HepG2 (cell line): ENCODE data around the gene SERPINE2. TPM values are rescaled to one million over a fixed set of nuclear protein-coding genes. Genes with fewer than 3 reads are reported as not detected.

Experiments used
- CEBPB ChIP-seq: IDR thresholded peaks from 2 replicates; pipeline ENCODE4 v1.6.1; 2011; ENCODE audit warnings: low read depth, low read length, improper control_type of control experiment, borderline replicate concordance
- ELF3 ChIP-seq: IDR thresholded peaks from 2 replicates; pipeline ENCODE4 v1.6.1; 2016; ENCODE audit warnings: missing genetic modification reagents, missing compliant biosample characterization
- ERF ChIP-seq: IDR thresholded peaks from 2 replicates; pipeline ENCODE4 v1.6.1; 2018; ENCODE audit warnings: missing biosample characterization, missing genetic modification reagents
- ESRRA ChIP-seq: sonication (generic); formaldehyde crosslinking; IDR thresholded peaks from 2 replicates; pipeline ENCODE4 v1.5.1; 2020; ENCODE audit warnings: mild to moderate bottlenecking, low read depth, missing genetic modification reagents
- GFI1 ChIP-seq: sonication (generic); formaldehyde crosslinking; IDR thresholded peaks from 2 replicates; pipeline ENCODE4 v1.5.0; 2020; ENCODE audit warnings: missing genetic modification reagents, mild to moderate bottlenecking, borderline replicate concordance
- HNF4A ChIP-seq: sonication (generic); formaldehyde crosslinking; IDR thresholded peaks from 2 replicates; pipeline ENCODE4 v1.4.0; 2020; ENCODE audit warnings: missing genetic modification reagents
- LCORL ChIP-seq, 2 experiments: fragments of 450-650 bp in 1 of 2; sonication (generic) in 1 of 2; formaldehyde crosslinking in 1 of 2; IDR thresholded peaks; 2 replicates each; pipeline versions ENCODE4 v1.5.0 to v1.6.1; 2017 to 2020; ENCODE audit warnings: antibody characterized with exemption in 1 of 2, missing genetic modification reagents in 1 of 2
- MIXL1 ChIP-seq: IDR thresholded peaks from 2 replicates; pipeline ENCODE4 v1.6.1; 2016
- NR2F6 ChIP-seq, 2 experiments: IDR thresholded peaks; 2 replicates each; pipeline ENCODE4 v1.6.1; 2016; ENCODE audit warnings: antibody characterized with exemption in 1 of 2, mild to moderate bottlenecking in 1 of 2
- SOX13 ChIP-seq, 3 experiments: fragments of 450-650 bp in 1 of 3; sonication (generic) in 1 of 3; formaldehyde crosslinking in 1 of 3; IDR thresholded peaks in 2 of 3; conservative IDR thresholded peaks in 1 of 3; 2 replicates each; pipeline versions ENCODE4 v1.5.0 to v1.6.1; 2016 to 2020; ENCODE audit warnings: antibody characterized with exemption in 1 of 3, mild to moderate bottlenecking in 1 of 3, missing compliant biosample characterization in 1 of 3, missing genetic modification reagents in 1 of 3, moderate library complexity in 1 of 3
- ZFP36L1 ChIP-seq: sonication (generic); formaldehyde crosslinking; IDR thresholded peaks from 2 replicates; pipeline ENCODE4 v1.8.0; 2022; ENCODE audit warnings: mild to moderate bottlenecking, missing genetic modification reagents, moderate library complexity
- polyA plus RNA-seq, 8 experiments: library from polyadenylated mRNA; depleted of rRNA in 3 of 8; stranded (reverse) in 7 of 8; unstranded in 1 of 8; fragments of >200 nt; fragmentation: Illumina TruSeq in 4 of 8; extraction: Trizol in 4 of 8; gene quantifications; 2 replicates each; pipeline versions ENCODE4 v1.2.1 to v1.2.3, GENCODE V29; 2011 to 2016; ENCODE audit warnings: low read depth in 4 of 8, missing spikeins in 1 of 8, mixed read lengths in 1 of 8; ENCODE audit not compliant: insufficient read depth in 1 of 8
- total RNA-seq, 5 experiments: library from RNA; depleted of rRNA; stranded (reverse); fragments of >200 nt; fragmentation: Illumina TruSeq; extraction: Trizol; gene quantifications; 2 replicates each; pipeline ENCODE4 v1.2.3, GENCODE V29; 2016; ENCODE audit warnings: low read depth in 1 of 5
- TF ChIP-seq, protein P1 (sequence below): sonication (generic); formaldehyde crosslinking; IDR thresholded peaks from 2 replicates; pipeline ENCODE4 v1.5.1; 2020; ENCODE audit warnings: mild to moderate bottlenecking, moderate library complexity, missing genetic modification reagents
- TF ChIP-seq, protein P2 (sequence below): IDR thresholded peaks from 2 replicates; pipeline ENCODE4 v1.6.1; 2016; ENCODE audit warnings: low read depth, control low read depth
- TF ChIP-seq, protein P3 (sequence below): sonication (generic); formaldehyde crosslinking; IDR thresholded peaks from 2 replicates; pipeline ENCODE4 v1.8.1; 2023; ENCODE audit warnings: mild to moderate bottlenecking, missing genetic modification reagents
- TF ChIP-seq, protein P4 (sequence below): fragments of 450-650 bp; IDR thresholded peaks from 2 replicates; pipeline ENCODE4 v1.6.1; 2016
- TF ChIP-seq, protein P5 (sequence below): sonication (generic); formaldehyde crosslinking; IDR thresholded peaks from 2 replicates; pipeline ENCODE4 v1.5.0; 2020; ENCODE audit warnings: mild to moderate bottlenecking, low read depth, missing genetic modification reagents, borderline replicate concordance
- TF ChIP-seq, protein P6 (sequence below): IDR thresholded peaks from 2 replicates; pipeline ENCODE4 v1.6.1; 2016; ENCODE audit warnings: low read depth

Gene SERPINE2
- total and polyA plus RNA-seq, 2 of the 13 experiments (the other 11 are each of a cell fraction or from before 2014, with no cell fraction given): 7.9 to 18.1 TPM

DNA sequence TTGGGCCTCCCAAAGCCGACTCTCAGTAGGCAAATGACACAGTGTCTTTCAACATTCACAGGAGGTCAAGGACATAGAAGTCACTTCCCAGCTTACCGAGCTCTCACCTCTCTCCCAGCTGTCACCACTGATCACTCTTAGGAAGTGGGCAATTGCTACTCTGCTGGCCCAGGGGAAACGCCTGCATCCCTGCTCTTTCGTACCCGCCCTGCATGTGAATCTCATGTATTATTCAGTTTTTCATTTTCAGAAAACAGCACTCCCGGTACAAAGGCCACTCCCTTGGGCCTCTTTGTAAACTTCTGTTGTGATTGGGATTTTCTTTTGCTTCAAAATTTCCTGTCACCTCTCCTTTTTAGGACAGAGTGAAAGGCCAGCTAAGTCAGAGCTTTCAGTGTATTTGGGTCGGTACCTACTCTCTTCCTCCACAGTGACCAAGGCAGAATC lies 66.4 kb downstream of the SERPINE2 start (continued):
- TF ChIP-seq, protein P1, sequence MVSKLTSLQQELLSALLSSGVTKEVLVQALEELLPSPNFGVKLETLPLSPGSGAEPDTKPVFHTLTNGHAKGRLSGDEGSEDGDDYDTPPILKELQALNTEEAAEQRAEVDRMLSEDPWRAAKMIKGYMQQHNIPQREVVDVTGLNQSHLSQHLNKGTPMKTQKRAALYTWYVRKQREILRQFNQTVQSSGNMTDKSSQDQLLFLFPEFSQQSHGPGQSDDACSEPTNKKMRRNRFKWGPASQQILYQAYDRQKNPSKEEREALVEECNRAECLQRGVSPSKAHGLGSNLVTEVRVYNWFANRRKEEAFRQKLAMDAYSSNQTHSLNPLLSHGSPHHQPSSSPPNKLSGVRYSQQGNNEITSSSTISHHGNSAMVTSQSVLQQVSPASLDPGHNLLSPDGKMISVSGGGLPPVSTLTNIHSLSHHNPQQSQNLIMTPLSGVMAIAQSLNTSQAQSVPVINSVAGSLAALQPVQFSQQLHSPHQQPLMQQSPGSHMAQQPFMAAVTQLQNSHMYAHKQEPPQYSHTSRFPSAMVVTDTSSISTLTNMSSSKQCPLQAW: peak; percentile 60; the same call in 1 of the 2 replicates
- TF ChIP-seq, protein P2, sequence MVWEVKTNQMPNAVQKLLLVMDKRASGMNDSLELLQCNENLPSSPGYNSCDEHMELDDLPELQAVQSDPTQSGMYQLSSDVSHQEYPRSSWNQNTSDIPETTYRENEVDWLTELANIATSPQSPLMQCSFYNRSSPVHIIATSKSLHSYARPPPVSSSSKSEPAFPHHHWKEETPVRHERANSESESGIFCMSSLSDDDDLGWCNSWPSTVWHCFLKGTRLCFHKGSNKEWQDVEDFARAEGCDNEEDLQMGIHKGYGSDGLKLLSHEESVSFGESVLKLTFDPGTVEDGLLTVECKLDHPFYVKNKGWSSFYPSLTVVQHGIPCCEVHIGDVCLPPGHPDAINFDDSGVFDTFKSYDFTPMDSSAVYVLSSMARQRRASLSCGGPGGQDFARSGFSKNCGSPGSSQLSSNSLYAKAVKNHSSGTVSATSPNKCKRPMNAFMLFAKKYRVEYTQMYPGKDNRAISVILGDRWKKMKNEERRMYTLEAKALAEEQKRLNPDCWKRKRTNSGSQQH (CRISPR knock-in tag): 0 out of 2 replicates have a peak, but pooled peaks have one; percentile 52
- no peak for TF ChIP-seq LCORL (IDR thresholded peaks at IDR 0.05)
- TF ChIP-seq LCORL (CRISPR knock-in tag; IDR thresholded peaks at IDR 0.05): peak; percentile 61; the same call in 1 of the 2 replicates
- TF ChIP-seq, protein P3, sequence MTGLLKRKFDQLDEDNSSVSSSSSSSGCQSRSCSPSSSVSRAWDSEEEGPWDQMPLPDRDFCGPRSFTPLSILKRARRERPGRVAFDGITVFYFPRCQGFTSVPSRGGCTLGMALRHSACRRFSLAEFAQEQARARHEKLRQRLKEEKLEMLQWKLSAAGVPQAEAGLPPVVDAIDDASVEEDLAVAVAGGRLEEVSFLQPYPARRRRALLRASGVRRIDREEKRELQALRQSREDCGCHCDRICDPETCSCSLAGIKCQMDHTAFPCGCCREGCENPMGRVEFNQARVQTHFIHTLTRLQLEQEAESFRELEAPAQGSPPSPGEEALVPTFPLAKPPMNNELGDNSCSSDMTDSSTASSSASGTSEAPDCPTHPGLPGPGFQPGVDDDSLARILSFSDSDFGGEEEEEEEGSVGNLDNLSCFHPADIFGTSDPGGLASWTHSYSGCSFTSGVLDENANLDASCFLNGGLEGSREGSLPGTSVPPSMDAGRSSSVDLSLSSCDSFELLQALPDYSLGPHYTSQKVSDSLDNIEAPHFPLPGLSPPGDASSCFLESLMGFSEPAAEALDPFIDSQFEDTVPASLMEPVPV (CRISPR knock-in tag): no peak
- TF ChIP-seq ERF (CRISPR knock-in tag): peak; percentile 46; the same call in 1 of the 2 replicates
- TF ChIP-seq MIXL1: 0 out of 2 replicates have a peak, but pooled peaks have one; percentile 17
- TF ChIP-seq NR2F6 (IDR thresholded peaks at IDR 0.05): peak; percentile 88
- TF ChIP-seq NR2F6 (CRISPR knock-in tag; IDR thresholded peaks at IDR 0.05): peak; percentile 97
- TF ChIP-seq ESRRA: peak; percentile 91; the same call in 1 of the 2 replicates
- peak; percentile 74; the same call in 1 of the 2 replicates for TF ChIP-seq GFI1 (CRISPR knock-in tag)
- TF ChIP-seq ZFP36L1: 0 out of 2 replicates have a peak, but pooled peaks have one; percentile 38
- TF ChIP-seq ELF3 (CRISPR knock-in tag): peak; percentile 41; the same call in 1 of the 2 replicates
- TF ChIP-seq SOX13 (IDR thresholded peaks at IDR 0.05): no peak
- TF ChIP-seq SOX13 (CRISPR knock-in tag; conservative IDR thresholded peaks at IDR 0.05 in 1 of 2, IDR thresholded peaks at IDR 0.05 in 1 of 2): peak in 1 of 2 experiments; percentile 48; a peak in 1 of 4 replicates
- TF ChIP-seq, protein P4, sequence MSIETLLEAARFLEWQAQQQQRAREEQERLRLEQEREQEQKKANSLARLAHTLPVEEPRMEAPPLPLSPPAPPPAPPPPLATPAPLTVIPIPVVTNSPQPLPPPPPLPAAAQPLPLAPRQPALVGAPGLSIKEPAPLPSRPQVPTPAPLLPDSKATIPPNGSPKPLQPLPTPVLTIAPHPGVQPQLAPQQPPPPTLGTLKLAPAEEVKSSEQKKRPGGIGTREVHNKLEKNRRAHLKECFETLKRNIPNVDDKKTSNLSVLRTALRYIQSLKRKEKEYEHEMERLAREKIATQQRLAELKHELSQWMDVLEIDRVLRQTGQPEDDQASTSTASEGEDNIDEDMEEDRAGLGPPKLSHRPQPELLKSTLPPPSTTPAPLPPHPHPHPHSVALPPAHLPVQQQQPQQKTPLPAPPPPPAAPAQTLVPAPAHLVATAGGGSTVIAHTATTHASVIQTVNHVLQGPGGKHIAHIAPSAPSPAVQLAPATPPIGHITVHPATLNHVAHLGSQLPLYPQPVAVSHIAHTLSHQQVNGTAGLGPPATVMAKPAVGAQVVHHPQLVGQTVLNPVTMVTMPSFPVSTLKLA: no peak
- TF ChIP-seq HNF4A: peak; percentile 40; the same call in 1 of the 2 replicates
- peak; percentile 65; the same call in 1 of the 2 replicates for TF ChIP-seq CEBPB
- TF ChIP-seq, protein P5, sequence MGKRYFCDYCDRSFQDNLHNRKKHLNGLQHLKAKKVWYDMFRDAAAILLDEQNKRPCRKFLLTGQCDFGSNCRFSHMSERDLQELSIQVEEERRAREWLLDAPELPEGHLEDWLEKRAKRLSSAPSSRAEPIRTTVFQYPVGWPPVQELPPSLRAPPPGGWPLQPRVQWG (CRISPR knock-in tag): no peak
- TF ChIP-seq, protein P6, sequence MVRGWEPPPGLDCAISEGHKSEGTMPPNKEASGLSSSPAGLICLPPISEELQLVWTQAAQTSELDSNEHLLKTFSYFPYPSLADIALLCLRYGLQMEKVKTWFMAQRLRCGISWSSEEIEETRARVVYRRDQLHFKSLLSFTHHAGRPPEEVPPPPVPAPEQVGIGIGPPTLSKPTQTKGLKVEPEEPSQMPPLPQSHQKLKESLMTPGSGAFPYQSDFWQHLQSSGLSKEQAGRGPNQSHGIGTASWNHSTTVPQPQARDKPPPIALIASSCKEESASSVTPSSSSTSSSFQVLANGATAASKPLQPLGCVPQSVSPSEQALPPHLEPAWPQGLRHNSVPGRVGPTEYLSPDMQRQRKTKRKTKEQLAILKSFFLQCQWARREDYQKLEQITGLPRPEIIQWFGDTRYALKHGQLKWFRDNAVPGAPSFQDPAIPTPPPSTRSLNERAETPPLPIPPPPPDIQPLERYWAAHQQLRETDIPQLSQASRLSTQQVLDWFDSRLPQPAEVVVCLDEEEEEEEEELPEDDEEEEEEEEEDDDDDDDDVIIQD (CRISPR knock-in tag): peak; percentile 53; the same call in 1 of the 2 replicates
